Subcutaneous adipose tissue (tissue), 4 donors: Measurements from ENCODE around the gene USP19. TPM values are rescaled to one million over a fixed set of nuclear protein-coding genes. Genes with fewer than 3 reads are reported as not detected.

Source experiments
- CTCF ChIP-seq: fragments of 450-650 bp; IDR thresholded peaks from one replicate; pipeline ENCODE4 v1.5.1; 2016; ENCODE audit warnings: low read depth, mild to moderate bottlenecking, control low read depth, antibody characterized with exemption, moderate library complexity
- total RNA-seq, 4 donors: library from RNA; depleted of rRNA; stranded (reverse); fragments of >200 nt; gene quantifications; one replicate each; pipeline ENCODE4 v1.1.0, GENCODE V29; 2016

Gene USP19
- total RNA-seq, 4 donors from 2014 or later, result 26.4 to 73.8 (median 52.3) TPM

GRCh38 chr3:49111347-49111746 lies 9.3 kb downstream of the USP19 start:
- TF ChIP-seq CTCF, result no peak

DNA sequence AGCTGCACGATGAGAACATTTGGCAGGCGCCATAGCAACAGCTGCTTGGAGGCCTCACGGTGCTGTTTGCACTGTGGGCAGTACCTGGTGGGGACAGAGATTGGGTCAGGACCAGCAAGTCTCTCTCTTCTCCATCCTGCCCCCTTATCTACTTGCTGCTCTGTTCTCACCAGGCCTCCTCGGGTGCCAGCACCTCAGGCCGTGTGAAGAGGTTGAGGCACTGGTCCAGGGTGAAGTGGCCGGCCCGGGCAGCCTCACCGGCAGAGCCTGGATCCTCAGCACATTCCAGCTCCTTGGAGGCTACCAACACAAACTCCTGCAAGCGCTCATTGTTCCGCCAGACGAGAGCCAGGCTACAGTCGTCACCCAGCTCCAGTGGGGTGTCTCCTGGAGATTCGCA lies 9.8 kb downstream of the USP19 start:
- no peak for TF ChIP-seq CTCF

DNA sequence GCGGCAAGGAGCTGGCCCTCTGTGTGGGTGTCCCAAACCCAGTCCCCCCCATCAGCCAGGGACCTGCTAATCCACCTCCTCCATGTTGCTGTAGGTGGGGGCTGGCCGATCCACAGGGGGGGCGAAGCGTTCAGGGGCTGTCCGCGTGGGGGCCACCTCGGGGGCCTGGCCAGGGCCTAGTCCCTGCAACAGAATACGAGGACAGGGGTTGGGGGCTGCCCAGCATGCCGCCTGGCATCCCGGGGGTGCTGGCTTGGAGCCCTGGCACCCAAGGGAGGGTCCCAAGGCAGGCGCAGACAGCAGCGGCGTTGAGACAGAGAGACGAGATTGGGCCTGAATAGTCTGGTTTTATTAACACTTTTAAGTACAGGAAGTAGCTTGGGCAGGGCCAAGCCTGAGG lies 12.3 kb downstream of the USP19 start:
- TF ChIP-seq CTCF, result no peak

DNA sequence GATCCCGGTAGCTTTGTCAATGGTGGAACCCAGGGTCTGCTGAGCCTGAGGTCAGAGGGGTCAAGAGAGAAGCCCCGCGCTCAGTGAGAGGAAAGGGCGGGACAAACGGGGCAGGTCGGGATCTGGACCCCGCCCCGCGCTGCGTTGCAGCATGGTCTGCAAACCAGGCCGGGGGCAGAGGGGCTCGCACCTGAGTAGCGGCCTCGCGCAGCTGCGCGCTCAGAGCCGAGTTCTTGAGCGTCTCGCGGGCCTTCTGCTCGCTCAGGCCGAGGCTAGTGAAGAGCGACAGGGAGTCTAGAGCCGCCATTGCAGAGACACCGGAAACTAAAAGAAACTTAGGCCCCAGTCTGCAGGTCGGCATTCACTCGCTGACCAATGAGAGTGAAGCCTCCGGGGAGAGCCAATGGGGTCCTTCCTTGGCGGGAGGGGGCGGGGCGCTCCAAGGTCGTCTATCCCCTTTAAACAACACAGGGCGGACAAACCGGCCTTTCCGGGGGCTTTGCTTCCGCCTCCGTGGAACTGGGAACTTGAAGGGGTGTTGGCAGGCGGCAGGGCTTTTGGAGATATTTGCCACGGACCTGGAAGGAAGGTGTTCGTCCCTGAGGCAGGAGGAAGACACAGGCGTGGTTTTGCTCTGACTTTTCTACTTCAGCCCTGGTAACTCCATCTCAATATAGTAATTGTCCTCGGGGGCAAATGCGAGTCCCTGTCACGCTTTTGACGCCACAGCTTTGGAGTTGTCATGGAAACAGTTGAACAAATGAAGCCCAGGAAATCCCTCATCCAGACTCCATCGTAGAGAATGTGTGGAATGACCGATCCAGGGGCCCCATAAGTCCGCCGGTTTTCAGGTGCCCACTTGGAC lies 16.0 kb downstream of the USP19 start, which contains the start of gene QARS1:
QARS1 (minus strand) TSS at position 331 of the 865 bp plus-strand sequence; CDS start at position 307, 24 bp downstream.
- no peak for TF ChIP-seq CTCF

- no peak for TF ChIP-seq CTCF
These were observed 16.6 kb downstream of the USP19 start for GRCh38 chr3:49104052-49104426.

DNA sequence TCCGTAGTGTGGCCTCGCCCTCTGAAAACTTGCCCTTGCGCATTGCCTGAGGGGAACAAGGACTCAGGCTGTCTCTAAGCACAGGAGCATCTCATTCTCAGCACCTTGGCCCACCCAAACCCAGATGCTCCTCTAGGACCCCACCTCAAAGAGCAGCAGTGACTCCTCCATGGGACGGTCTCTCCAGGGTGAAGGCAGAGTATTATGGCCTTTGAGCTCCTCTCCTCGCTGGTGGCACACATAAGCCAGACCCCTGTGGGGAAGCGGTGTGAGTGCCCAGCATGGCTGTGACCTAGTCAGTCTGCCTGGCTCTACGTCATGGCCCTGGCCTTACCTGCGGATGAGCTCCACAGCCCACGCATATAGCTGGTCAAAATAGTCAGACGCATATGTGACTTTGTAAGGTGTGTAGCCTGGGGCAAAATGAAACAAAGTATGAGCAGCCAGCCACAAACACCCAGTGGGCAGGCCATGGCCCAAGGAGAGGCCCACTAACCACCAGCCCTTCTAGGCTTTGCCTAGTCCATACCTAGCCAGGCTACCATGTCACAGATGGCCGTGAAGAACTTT lies 20.5 kb downstream of the USP19 start:
- TF ChIP-seq CTCF, result no peak

DNA sequence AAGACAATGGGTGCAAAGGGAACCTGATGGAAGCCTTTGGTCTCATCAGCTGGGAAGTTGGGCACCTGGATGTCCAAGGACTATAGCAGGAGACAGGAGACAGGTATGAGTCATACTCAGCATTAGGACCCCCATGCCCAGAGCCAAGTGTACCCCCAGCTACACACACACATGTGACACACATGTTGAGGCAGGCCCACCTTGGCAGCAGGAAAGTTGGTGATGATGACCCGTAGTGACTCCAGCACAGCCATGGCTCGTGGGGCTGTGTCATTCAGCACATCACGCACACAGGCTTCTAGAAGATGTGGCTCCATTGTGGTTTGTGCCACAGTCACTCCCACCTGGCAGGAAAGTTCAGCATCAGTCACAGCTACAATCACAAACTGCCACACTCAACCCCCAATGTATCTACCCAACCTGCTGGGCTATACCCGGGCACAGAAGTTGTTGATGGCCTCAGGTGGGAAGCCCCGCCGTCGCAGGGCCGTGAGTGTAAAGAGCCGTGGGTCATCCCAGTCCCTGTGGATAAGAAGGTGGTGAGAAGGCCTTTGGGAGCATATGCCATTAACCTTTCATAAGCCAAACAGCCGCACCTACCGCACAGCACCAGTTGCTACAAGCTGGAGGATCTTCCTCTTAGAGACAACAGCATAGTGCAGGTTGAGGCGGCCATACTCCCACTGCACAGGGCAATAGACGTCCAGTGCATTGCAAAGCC lies 21.6 kb downstream of the USP19 start:
- TF ChIP-seq CTCF, result no peak
